MG63 (cell line): ENCODE results near the gene LARP6. TPM values are rescaled to one million over a fixed set of nuclear protein-coding genes. Genes with fewer than 3 reads are reported as not detected.

Experiments used
- DNase-seq: peaks from one replicate; pipeline ENCODE4 v3.0.0-alpha.2; 2020
- H3K27me3 ChIP-seq: fragments of 250-450 bp; sonication (Bioruptor Pico); 2 replicates; pipeline ENCODE4 v1.5.1; 2020; ENCODE audit warnings: mild to moderate bottlenecking, moderate library complexity
- H3K36me3 ChIP-seq: fragments of 250-450 bp; sonication (Bioruptor Pico); 2 replicates; pipeline ENCODE4 v1.5.1; 2020; ENCODE audit warnings: mild to moderate bottlenecking, moderate library complexity
- H3K4me3 ChIP-seq: fragments of 250-450 bp; sonication (Bioruptor Pico); 2 replicates; pipeline ENCODE4 v1.5.1; 2020; ENCODE audit warnings: mild to moderate bottlenecking, moderate library complexity
- H3K9me3 ChIP-seq: fragments of 250-450 bp; sonication (Bioruptor Pico); 2 replicates; pipeline ENCODE4 v1.5.1; 2020; ENCODE audit warnings: mild to moderate bottlenecking, moderate library complexity
- total RNA-seq: library from RNA; depleted of rRNA; stranded (reverse); fragments of >200 nt; shearing (Covaris generic); gene quantifications from 2 replicates; pipeline ENCODE4 v1.2.3, GENCODE V29; 2014; ENCODE audit warnings: low replicate concordance; rRNA removed

The LARP6 gene
- total RNA-seq, 1 experiment from 2014 or later: 116 TPM

- Histone ChIP-seq H3K36me3 (no peaks in the 10 kb centered on the region), H3K9me3 (no peaks in the 10 kb centered on the region), H3K27me3 (no peaks in the 10 kb centered on the region), H3K4me3 (no peak overlapping the region)
- no peak for DNase-seq
Observed at GRCh38 chr15:70789213-70789612, 64.7 kb downstream of the LARP6 start.

- Histone ChIP-seq H3K4me3 (no peak overlapping the region), H3K9me3 (no peaks in the 10 kb centered on the region)
- DNase-seq: no peak
Observed at GRCh38 chr15:70788114-70789049, 65.6 kb downstream of the LARP6 start.

GRCh38 chr15:70786996-70787395 lies 67.0 kb downstream of the LARP6 start:
- Histone ChIP-seq H3K9me3 (no peaks in the 10 kb centered on the region), H3K36me3 (no peaks in the 10 kb centered on the region), H3K4me3 (no peak overlapping the region), H3K27me3 (no peaks in the 10 kb centered on the region)
- no peak for DNase-seq

More at GRCh38 chr15:70788114-70789049, 65.6 kb downstream of the LARP6 start:
- Histone ChIP-seq H3K36me3 (no peaks in the 10 kb centered on the region), H3K27me3 (no peaks in the 10 kb centered on the region)

- no peaks in the 10 kb centered on the region for H3K36me3 ChIP-seq
- peak; percentile 77 for DNase-seq
- no peaks in the 10 kb centered on the region for H3K9me3 ChIP-seq
Observed at GRCh38 chr15:70783610-70784022, 70.3 kb downstream of the LARP6 start.

GRCh38 chr15:70783041-70783440 lies 70.9 kb downstream of the LARP6 start:
- Histone ChIP-seq H3K36me3 (no peaks in the 10 kb centered on the region), H3K9me3 (no peaks in the 10 kb centered on the region), H3K4me3 (no peak overlapping the region), H3K27me3 (no peaks in the 10 kb centered on the region)
- DNase-seq: no peak

More at GRCh38 chr15:70783610-70784022, 70.3 kb downstream of the LARP6 start:
- Histone ChIP-seq H3K27me3 (no peaks in the 10 kb centered on the region), H3K4me3 (no peak overlapping the region)

- no peak overlapping the region for H3K4me3 ChIP-seq
- H3K9me3 ChIP-seq: no peaks in the 10 kb centered on the region
- no peaks in the 10 kb centered on the region for H3K36me3 ChIP-seq
- DNase-seq: no peak
- H3K27me3 ChIP-seq: no peaks in the 10 kb centered on the region
Observed at GRCh38 chr15:70781236-70781635, 72.7 kb downstream of the LARP6 start.

Other genes with a start within 250 kb of the LARP6 start
- 37.6 and 51.6 TPM in 2 replicates for gene UACA, start 90.6 kb downstream of the LARP6 start, total RNA-seq
- 5.6 and 8.9 TPM in 2 replicates for gene THAP10, start 38.3 kb upstream of the LARP6 start, total RNA-seq
- 8.3 and 18.1 TPM in 2 replicates for gene LRRC49, start 38.7 kb upstream of the LARP6 start, total RNA-seq